ENCODE data around the gene LRCH1. TPM values are rescaled to one million over a fixed set of nuclear protein-coding genes. Genes with fewer than 3 reads are reported as not detected.

LRCH1 gene
- polyA plus RNA-seq, 1 donor (not counting 4 experiments of a cell fraction or from before 2014, with no cell fraction given) = 16.2 TPM

DNA sequence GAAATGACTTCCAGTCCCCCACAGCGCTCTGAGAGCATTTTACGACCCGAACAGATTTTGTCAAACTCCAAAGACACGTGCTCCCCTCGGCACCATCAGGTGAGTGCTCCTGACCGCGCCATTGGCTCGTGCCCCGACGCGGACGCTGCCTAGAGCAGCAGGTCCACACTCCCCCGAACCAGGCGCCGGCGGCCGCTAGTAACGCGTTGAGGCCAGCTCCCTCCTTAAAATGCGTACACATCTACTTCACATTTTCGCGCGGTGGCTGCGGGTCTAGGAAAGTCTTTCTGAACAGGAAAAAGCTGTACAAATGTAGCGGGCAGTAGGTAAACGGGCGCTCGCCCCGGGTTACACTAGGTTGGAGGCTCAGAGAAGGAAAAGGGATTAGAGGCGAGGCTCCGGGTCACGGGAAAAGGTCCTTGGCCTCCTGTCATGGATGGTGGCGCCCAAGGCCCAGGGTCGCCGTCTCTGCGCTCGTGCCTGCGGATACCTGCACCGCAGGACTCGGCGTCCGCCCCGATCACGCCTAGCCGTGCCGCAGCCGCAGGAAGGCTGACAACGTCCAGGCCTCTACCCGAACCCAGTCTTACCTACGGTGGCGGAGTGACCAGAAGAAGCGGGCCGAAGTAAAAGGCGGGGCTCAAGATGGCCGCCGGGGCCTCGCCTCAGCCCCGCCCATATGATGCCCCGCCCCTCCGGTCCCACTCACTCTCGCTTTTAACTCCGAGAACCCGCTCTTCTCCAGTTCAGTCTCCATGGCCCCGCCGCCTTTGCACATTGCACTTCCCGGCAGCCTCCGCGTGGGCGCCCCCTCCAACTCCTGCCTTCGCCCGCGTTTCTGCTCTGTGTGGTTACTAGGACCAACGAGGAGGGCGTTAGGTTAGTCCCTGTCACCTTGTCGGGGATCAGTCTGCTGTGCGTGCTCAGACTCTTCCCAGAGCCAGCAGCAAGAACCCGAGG lies 243.8 kb downstream of the LRCH1 start, which contains the start of gene ESD:
Gene ESD (minus strand): TSS at position 647 of the 960 bp plus-strand sequence. CDS start 5,748 bp downstream, outside the sequence.
- DNase-seq (ENCODE audit: low read depth, low spot score) = no peak
- Histone ChIP-seq H3K4me1 (ENCODE audit: control insufficient read depth, extremely low read depth, insufficient read depth, low read length) (peaks cover 25% of the 10 kb centered on the region), H3K4me2 (ENCODE audit: control insufficient read depth, extremely low read depth, insufficient read depth, low read depth, low read length) (peak within 1 kb of the TSS; percentile 73), H3K4me3 (ENCODE audit: control insufficient read depth in 2 of 3, extremely low read depth in 1 of 3, insufficient read depth in 2 of 3, low read depth in 1 of 3, low read length in 3 of 3) (peak within 1 kb of the TSS; percentile 88 to 93 (median 91)), H2AFZ (ENCODE audit: control insufficient read depth, low read length) (peak within 1 kb of the TSS; percentile 99), H3K36me3 (ENCODE audit: control insufficient read depth in 2 of 2, extremely low read depth in 1 of 2, insufficient read depth in 2 of 2, low read length in 2 of 2) (peaks cover 0 to 3% of the 10 kb centered on the region in 2 experiments), H3K27ac (ENCODE audit: control insufficient read depth, insufficient read depth, low read length) (peak within 1 kb of the TSS; percentile 95), H3K9ac (ENCODE audit: control insufficient read depth, extremely low read depth, insufficient read depth, low read length) (peak within 1 kb of the TSS; percentile 97), H3K9me1 (ENCODE audit: control insufficient read depth, extremely low read depth, insufficient read depth, low read length) (no peaks in the 10 kb centered on the region), H3K79me2 (ENCODE audit: control insufficient read depth, insufficient read depth, low read length) (peaks cover 37% of the 10 kb centered on the region), H3K9me3 (ENCODE audit: control insufficient read depth, low read depth, low read length) (no peaks in the 10 kb centered on the region), H4K20me1 (ENCODE audit: control insufficient read depth, extremely low read depth, insufficient read depth, low read length) (no peaks in the 10 kb centered on the region), H3K27me3 (ENCODE audit: control insufficient read depth, extremely low read depth, insufficient read depth, low read length) (no peaks in the 10 kb centered on the region)
- no peak for TF ChIP-seq EZH2 (IDR thresholded peaks at IDR 0.05; ENCODE audit: low read length)
- TF ChIP-seq, protein P1, sequence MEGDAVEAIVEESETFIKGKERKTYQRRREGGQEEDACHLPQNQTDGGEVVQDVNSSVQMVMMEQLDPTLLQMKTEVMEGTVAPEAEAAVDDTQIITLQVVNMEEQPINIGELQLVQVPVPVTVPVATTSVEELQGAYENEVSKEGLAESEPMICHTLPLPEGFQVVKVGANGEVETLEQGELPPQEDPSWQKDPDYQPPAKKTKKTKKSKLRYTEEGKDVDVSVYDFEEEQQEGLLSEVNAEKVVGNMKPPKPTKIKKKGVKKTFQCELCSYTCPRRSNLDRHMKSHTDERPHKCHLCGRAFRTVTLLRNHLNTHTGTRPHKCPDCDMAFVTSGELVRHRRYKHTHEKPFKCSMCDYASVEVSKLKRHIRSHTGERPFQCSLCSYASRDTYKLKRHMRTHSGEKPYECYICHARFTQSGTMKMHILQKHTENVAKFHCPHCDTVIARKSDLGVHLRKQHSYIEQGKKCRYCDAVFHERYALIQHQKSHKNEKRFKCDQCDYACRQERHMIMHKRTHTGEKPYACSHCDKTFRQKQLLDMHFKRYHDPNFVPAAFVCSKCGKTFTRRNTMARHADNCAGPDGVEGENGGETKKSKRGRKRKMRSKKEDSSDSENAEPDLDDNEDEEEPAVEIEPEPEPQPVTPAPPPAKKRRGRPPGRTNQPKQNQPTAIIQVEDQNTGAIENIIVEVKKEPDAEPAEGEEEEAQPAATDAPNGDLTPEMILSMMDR (optimal IDR thresholded peaks at IDR 0.05 in 1 of 3, IDR thresholded peaks at IDR 0.05 in 1 of 3, conservative IDR thresholded peaks at IDR 0.05 in 1 of 3; ENCODE audit: extremely low read depth in 1 of 3, insufficient read depth in 2 of 3, low read length in 3 of 3) = no peak
- dilution Hi-C loops (cut with MboI; ENCODE audit: extremely low pct_ligation_motif_present, low sequenced_read_pairs) = no loop called here
- FAIRE-seq = peak; percentile 55

DNA sequence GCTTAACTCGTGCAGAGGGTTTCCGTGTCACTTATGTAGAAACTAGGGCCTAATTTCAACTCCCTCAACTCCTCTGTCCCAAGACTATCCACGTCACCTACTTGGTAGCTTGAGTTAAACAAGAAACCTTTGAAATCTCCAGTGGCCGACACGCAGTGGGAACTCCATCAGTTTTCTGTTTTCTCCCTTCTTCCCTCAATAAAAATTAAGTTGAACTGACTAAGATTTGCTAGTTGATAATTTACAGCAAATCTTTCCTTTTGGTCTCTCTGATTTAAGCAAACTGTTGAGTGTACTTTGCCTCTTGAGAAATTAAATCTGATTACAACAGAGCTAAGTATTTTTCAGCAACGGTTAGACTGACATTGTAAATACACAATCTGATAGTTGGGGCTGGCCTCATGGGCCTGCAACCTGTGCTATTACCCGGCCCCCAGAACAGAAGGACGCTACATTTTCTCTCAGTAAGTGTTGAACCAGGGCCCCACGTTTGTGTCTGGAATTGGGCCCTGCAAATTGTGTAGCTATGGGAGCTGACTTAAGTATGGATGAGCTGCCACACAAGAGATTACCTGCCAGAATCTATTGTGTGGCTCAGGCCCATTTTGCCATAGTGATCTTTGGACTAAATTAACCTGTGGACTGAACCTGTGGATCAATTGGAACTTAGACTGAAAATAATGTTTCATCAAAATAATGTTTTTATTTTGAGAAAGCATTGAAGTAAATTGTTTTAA lies 244.7 kb downstream of the LRCH1 start:
- peaks cover 37% of the 10 kb centered on the region for H3K79me2 ChIP-seq (ENCODE audit: control insufficient read depth, insufficient read depth, low read length)
- no peaks in the 10 kb centered on the region for H3K9me3 ChIP-seq (ENCODE audit: control insufficient read depth, low read depth, low read length)
- peak overlapping the region; percentile 95 for H3K27ac ChIP-seq (ENCODE audit: control insufficient read depth, insufficient read depth, low read length)
- no peak for TF ChIP-seq EZH2 (IDR thresholded peaks at IDR 0.05; ENCODE audit: low read length)
- TF ChIP-seq, protein P1 (optimal IDR thresholded peaks at IDR 0.05 in 1 of 3, IDR thresholded peaks at IDR 0.05 in 1 of 3, conservative IDR thresholded peaks at IDR 0.05 in 1 of 3; ENCODE audit: extremely low read depth in 1 of 3, insufficient read depth in 2 of 3, low read length in 3 of 3) = no peak
- dilution Hi-C loops (cut with MboI; ENCODE audit: extremely low pct_ligation_motif_present, low sequenced_read_pairs) = no loop called here
- H3K36me3 ChIP-seq (ENCODE audit: control insufficient read depth in 2 of 2, extremely low read depth in 1 of 2, insufficient read depth in 2 of 2, low read length in 2 of 2) = peaks cover 0 to 3% of the 10 kb centered on the region in 2 experiments
- no peaks in the 10 kb centered on the region for H4K20me1 ChIP-seq (ENCODE audit: control insufficient read depth, extremely low read depth, insufficient read depth, low read length)
- H2AFZ ChIP-seq (ENCODE audit: control insufficient read depth, low read length) = peak overlapping the region; percentile 97
- DNase-seq (ENCODE audit: low read depth, low spot score) = no peak
- peak overlapping the region; percentile 73 for H3K4me2 ChIP-seq (ENCODE audit: control insufficient read depth, extremely low read depth, insufficient read depth, low read depth, low read length)
- H3K9me1 ChIP-seq (ENCODE audit: control insufficient read depth, extremely low read depth, insufficient read depth, low read length) = no peaks in the 10 kb centered on the region
- H3K27me3 ChIP-seq (ENCODE audit: control insufficient read depth, extremely low read depth, insufficient read depth, low read length) = no peaks in the 10 kb centered on the region
- H3K4me1 ChIP-seq (ENCODE audit: control insufficient read depth, extremely low read depth, insufficient read depth, low read length) = peaks cover 30% of the 10 kb centered on the region
- peak overlapping the region; percentile 88 to 93 (median 91) for H3K4me3 ChIP-seq (ENCODE audit: control insufficient read depth in 2 of 3, extremely low read depth in 1 of 3, insufficient read depth in 2 of 3, low read depth in 1 of 3, low read length in 3 of 3)
- H3K9ac ChIP-seq (ENCODE audit: control insufficient read depth, extremely low read depth, insufficient read depth, low read length) = peak overlapping the region; percentile 97
- FAIRE-seq = no peak
